GM21360 (cell line): ENCODE data around the gene FABP7.

ENCODE experiments used
- ATAC-seq: cut with Tn5 transposase; IDR thresholded peaks from one replicate; pipeline ENCODE4 v1.9.1; 2021; ENCODE audit warnings: mild to moderate bottlenecking, moderate library complexity; ENCODE audit not compliant: unreplicated experiment

FABP7 gene

GRCh38 chr6:122832459-122832858 lies 52.9 kb downstream of the FABP7 start:
- no peak for ATAC-seq

- no peak for ATAC-seq
Observed at GRCh38 chr6:122833021-122833491, 53.5 kb downstream of the FABP7 start.
